ENCODE results near the gene FGD4.

FGD4 gene

GRCh38 chr12:32440120-32440865, 40.9 kb downstream of the FGD4 start:
- no peak overlapping the region for H3K9ac ChIP-seq (ENCODE audit: low read depth, low read length, poor library complexity)
- peak overlapping the region; percentile 24 for H3K18ac ChIP-seq (ENCODE audit: low read length)
- H3K4me1 ChIP-seq (ENCODE audit: control insufficient read depth in 2 of 2, insufficient read depth in 1 of 2, low read depth in 1 of 2, low read length in 2 of 2): peaks cover 2 to 10% of the 10 kb centered on the region in 2 donors
- H2BK5ac ChIP-seq (ENCODE audit: low read length): no peak overlapping the region
- H2BK15ac ChIP-seq (ENCODE audit: low read length): no peak overlapping the region
- no peak overlapping the region for H3K4me3 ChIP-seq (ENCODE audit: low read length in 2 of 2)
- no peak overlapping the region for H2BK120ac ChIP-seq (ENCODE audit: low read depth, low read length)
- no peak overlapping the region for H2AFZ ChIP-seq (ENCODE audit: low read length)
- no peaks in the 10 kb centered on the region for H3K79me1 ChIP-seq (ENCODE audit: low read depth, low read length)
- no peak overlapping the region for H2BK12ac ChIP-seq (ENCODE audit: low read length)
- WGBS, 2 donors (ENCODE audit: extremely low coverage in 2 of 2, insufficient read length in 2 of 2, insufficient replicate concordance in 1 of 2): no CpG with 5 or more reads among the region's 9 CpGs
- H3K36me3 ChIP-seq (replicated peaks in 1 of 2; ENCODE audit: control insufficient read depth in 2 of 2, insufficient read depth in 2 of 2, low read length in 2 of 2): no peaks in the 10 kb centered on the region
- no peak overlapping the region for H3K23ac ChIP-seq (ENCODE audit: low read depth, low read length, poor library complexity)
- H3K27ac ChIP-seq (replicated peaks; ENCODE audit: low read length): no peak overlapping the region
- no peaks in the 10 kb centered on the region for H3K9me3 ChIP-seq (replicated peaks in 1 of 2; ENCODE audit: control insufficient read depth in 2 of 2, insufficient read depth in 1 of 2, low read depth in 1 of 2, low read length in 2 of 2)
- H3K4ac ChIP-seq (ENCODE audit: low read length): no peak overlapping the region
- H4K91ac ChIP-seq (ENCODE audit: low read depth, low read length, poor library complexity): no peak overlapping the region
- DNase-seq (ENCODE audit: low spot score): no peak
- no peaks in the 10 kb centered on the region for H3K27me3 ChIP-seq (ENCODE audit: control insufficient read depth in 3 of 3, insufficient read depth in 3 of 3, low read depth in 1 of 3, low read length in 3 of 3)
- no peak overlapping the region for H2AK5ac ChIP-seq (ENCODE audit: low read depth, low read length)
- H3K14ac ChIP-seq (ENCODE audit: low read length): no peak overlapping the region
- no peak overlapping the region for H4K8ac ChIP-seq (ENCODE audit: low read depth, low read length)
- no peak overlapping the region for H3K4me2 ChIP-seq (ENCODE audit: insufficient read depth, low read length, poor library complexity, severe bottlenecking)

- no peak overlapping the region for H2BK5ac ChIP-seq (ENCODE audit: low read length)
- H2BK120ac ChIP-seq (ENCODE audit: low read depth, low read length): no peak overlapping the region
- no peak overlapping the region for H2AFZ ChIP-seq (ENCODE audit: low read length)
- H3K4ac ChIP-seq (ENCODE audit: low read length): no peak overlapping the region
- H4K8ac ChIP-seq (ENCODE audit: low read depth, low read length): no peak overlapping the region
- H3K4me2 ChIP-seq (ENCODE audit: insufficient read depth, low read length, poor library complexity, severe bottlenecking): no peak overlapping the region
- no peak overlapping the region for H3K27ac ChIP-seq (replicated peaks; ENCODE audit: low read length)
- H2BK12ac ChIP-seq (ENCODE audit: low read length): no peak overlapping the region
- no peak overlapping the region for H3K9ac ChIP-seq (ENCODE audit: low read depth, low read length, poor library complexity)
- H3K36me3 ChIP-seq (replicated peaks in 1 of 2; ENCODE audit: control insufficient read depth in 2 of 2, insufficient read depth in 2 of 2, low read length in 2 of 2): no peaks in the 10 kb centered on the region
- H3K27me3 ChIP-seq (ENCODE audit: control insufficient read depth in 3 of 3, insufficient read depth in 3 of 3, low read depth in 1 of 3, low read length in 3 of 3): no peaks in the 10 kb centered on the region
- no peaks in the 10 kb centered on the region for H3K9me3 ChIP-seq (replicated peaks in 1 of 2; ENCODE audit: control insufficient read depth in 2 of 2, insufficient read depth in 1 of 2, low read depth in 1 of 2, low read length in 2 of 2)
- H3K14ac ChIP-seq (ENCODE audit: low read length): no peak overlapping the region
- H3K4me3 ChIP-seq (ENCODE audit: low read length in 2 of 2): no peak overlapping the region
- H3K79me1 ChIP-seq (ENCODE audit: low read depth, low read length): no peaks in the 10 kb centered on the region
- H2AK5ac ChIP-seq (ENCODE audit: low read depth, low read length): no peak overlapping the region
- no peak overlapping the region for H3K23ac ChIP-seq (ENCODE audit: low read depth, low read length, poor library complexity)
- H2BK15ac ChIP-seq (ENCODE audit: low read length): no peak overlapping the region
- H3K4me1 ChIP-seq (ENCODE audit: control insufficient read depth in 2 of 2, insufficient read depth in 1 of 2, low read depth in 1 of 2, low read length in 2 of 2): peaks cover 10 to 11% of the 10 kb centered on the region in 2 donors
- WGBS, 2 donors (ENCODE audit: extremely low coverage in 2 of 2, insufficient read length in 2 of 2, insufficient replicate concordance in 1 of 2): no CpG with 5 or more reads among the region's 4 CpGs
- DNase-seq (ENCODE audit: low spot score): no peak
- no peak overlapping the region for H3K18ac ChIP-seq (ENCODE audit: low read length)
- no peak overlapping the region for H4K91ac ChIP-seq (ENCODE audit: low read depth, low read length, poor library complexity)
Measured at GRCh38 chr12:32443491-32443890, 44.1 kb downstream of the FGD4 start.

GRCh38 chr12:32444895-32445294, 45.5 kb downstream of the FGD4 start:
- Histone ChIP-seq H3K4me1 (ENCODE audit: control insufficient read depth in 2 of 2, insufficient read depth in 1 of 2, low read depth in 1 of 2, low read length in 2 of 2) (peaks cover 10 to 11% of the 10 kb centered on the region in 2 donors), H3K18ac (ENCODE audit: low read length) (no peak overlapping the region), H2AFZ (ENCODE audit: low read length) (no peak overlapping the region), H2BK5ac (ENCODE audit: low read length) (no peak overlapping the region), H3K9ac (ENCODE audit: low read depth, low read length, poor library complexity) (no peak overlapping the region), H2AK5ac (ENCODE audit: low read depth, low read length) (no peak overlapping the region), H3K14ac (ENCODE audit: low read length) (no peak overlapping the region), H3K4me3 (ENCODE audit: low read length in 2 of 2) (no peak overlapping the region), H3K23ac (ENCODE audit: low read depth, low read length, poor library complexity) (no peak overlapping the region), H3K27me3 (ENCODE audit: control insufficient read depth in 3 of 3, insufficient read depth in 3 of 3, low read depth in 1 of 3, low read length in 3 of 3) (no peaks in the 10 kb centered on the region), H2BK15ac (ENCODE audit: low read length) (no peak overlapping the region), H4K91ac (ENCODE audit: low read depth, low read length, poor library complexity) (no peak overlapping the region), H2BK12ac (ENCODE audit: low read length) (no peak overlapping the region), H4K8ac (ENCODE audit: low read depth, low read length) (no peak overlapping the region), H3K36me3 (replicated peaks in 1 of 2; ENCODE audit: control insufficient read depth in 2 of 2, insufficient read depth in 2 of 2, low read length in 2 of 2) (no peaks in the 10 kb centered on the region), H2BK120ac (ENCODE audit: low read depth, low read length) (no peak overlapping the region), H3K79me1 (ENCODE audit: low read depth, low read length) (no peaks in the 10 kb centered on the region), H3K4ac (ENCODE audit: low read length) (no peak overlapping the region), H3K27ac (replicated peaks; ENCODE audit: low read length) (no peak overlapping the region), H3K9me3 (replicated peaks in 1 of 2; ENCODE audit: control insufficient read depth in 2 of 2, insufficient read depth in 1 of 2, low read depth in 1 of 2, low read length in 2 of 2) (peaks cover 0 to 2% of the 10 kb centered on the region in 2 donors), H3K4me2 (ENCODE audit: insufficient read depth, low read length, poor library complexity, severe bottlenecking) (no peak overlapping the region)
- DNase-seq (ENCODE audit: low spot score): no peak
- WGBS, 2 donors (ENCODE audit: extremely low coverage in 2 of 2, insufficient read length in 2 of 2, insufficient replicate concordance in 1 of 2): no CpG with 5 or more reads among the region's 2 CpGs

DNA sequence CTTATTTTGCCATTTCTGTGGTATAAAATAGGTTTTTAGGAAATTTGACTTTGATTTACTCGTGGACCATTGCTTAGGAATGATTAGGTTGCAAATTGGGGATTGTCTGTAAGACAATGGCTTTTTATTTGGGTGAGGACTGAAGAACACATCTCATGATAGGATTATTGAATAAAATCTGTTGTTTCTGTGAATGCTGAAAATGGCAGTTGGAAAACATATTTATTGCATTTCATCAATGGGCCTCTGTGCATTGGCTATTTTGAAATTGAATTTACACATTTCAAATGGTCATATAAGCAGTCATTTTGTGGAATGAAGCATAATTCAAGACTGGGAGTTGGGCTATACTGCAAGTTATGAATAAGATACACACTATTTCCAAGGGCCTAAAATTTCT, 46.0 kb downstream of the FGD4 start:
- Histone ChIP-seq H3K14ac (ENCODE audit: low read length) (no peak overlapping the region), H2BK15ac (ENCODE audit: low read length) (no peak overlapping the region), H2BK5ac (ENCODE audit: low read length) (no peak overlapping the region), H3K4ac (ENCODE audit: low read length) (no peak overlapping the region), H2AFZ (ENCODE audit: low read length) (no peak overlapping the region), H3K18ac (ENCODE audit: low read length) (no peak overlapping the region), H3K27ac (replicated peaks; ENCODE audit: low read length) (no peak overlapping the region), H3K23ac (ENCODE audit: low read depth, low read length, poor library complexity) (no peak overlapping the region), H2BK120ac (ENCODE audit: low read depth, low read length) (no peak overlapping the region), H4K8ac (ENCODE audit: low read depth, low read length) (no peak overlapping the region), H3K79me1 (ENCODE audit: low read depth, low read length) (no peaks in the 10 kb centered on the region), H2AK5ac (ENCODE audit: low read depth, low read length) (no peak overlapping the region), H3K9me3 (replicated peaks in 1 of 2; ENCODE audit: control insufficient read depth in 2 of 2, insufficient read depth in 1 of 2, low read depth in 1 of 2, low read length in 2 of 2) (peaks cover 0 to 2% of the 10 kb centered on the region in 2 donors), H2BK12ac (ENCODE audit: low read length) (no peak overlapping the region), H3K36me3 (replicated peaks in 1 of 2; ENCODE audit: control insufficient read depth in 2 of 2, insufficient read depth in 2 of 2, low read length in 2 of 2) (no peaks in the 10 kb centered on the region), H3K9ac (ENCODE audit: low read depth, low read length, poor library complexity) (no peak overlapping the region), H3K4me2 (ENCODE audit: insufficient read depth, low read length, poor library complexity, severe bottlenecking) (no peak overlapping the region), H3K4me3 (ENCODE audit: low read length in 2 of 2) (no peak overlapping the region), H3K27me3 (ENCODE audit: control insufficient read depth in 3 of 3, insufficient read depth in 3 of 3, low read depth in 1 of 3, low read length in 3 of 3) (no peaks in the 10 kb centered on the region), H4K91ac (ENCODE audit: low read depth, low read length, poor library complexity) (no peak overlapping the region), H3K4me1 (ENCODE audit: control insufficient read depth in 2 of 2, insufficient read depth in 1 of 2, low read depth in 1 of 2, low read length in 2 of 2) (peaks cover 10% of the 10 kb centered on the region in 2 donors)
- WGBS, 2 donors (ENCODE audit: extremely low coverage in 2 of 2, insufficient read length in 2 of 2, insufficient replicate concordance in 1 of 2): no CpG with 5 or more reads among the region's 1 CpG
- DNase-seq (ENCODE audit: low spot score): no peak

Data from neuronal stem cell (in vitro differentiated cells).